Neuronal stem cell (in vitro differentiated cells): ENCODE measurements around the gene KDM4C.

Experiments
- DNase-seq: peaks from one replicate; pipeline ENCODE4 v3.0.0-alpha.2; 2013; ENCODE audit warnings: low spot score
- H2AFZ ChIP-seq: one replicate; pipeline ENCODE4 v1.6.1; 2013; ENCODE audit warnings: mild to moderate bottlenecking, low read length, inconsistent platforms
- H2AK5ac ChIP-seq: 2 replicates; pipeline ENCODE4 v1.6.1; 2013; ENCODE audit warnings: low read depth, mild to moderate bottlenecking, inconsistent platforms, low read length, moderate library complexity, mixed read lengths
- H2BK120ac ChIP-seq: 2 replicates; pipeline ENCODE4 v1.6.1; 2013; ENCODE audit warnings: low read depth, mild to moderate bottlenecking, inconsistent platforms, low read length, moderate library complexity, mixed read lengths
- H2BK12ac ChIP-seq: one replicate; pipeline ENCODE4 v1.6.1; 2013; ENCODE audit warnings: low read length, inconsistent platforms
- H2BK15ac ChIP-seq: 2 replicates; pipeline ENCODE4 v1.6.1; 2013; ENCODE audit warnings: mild to moderate bottlenecking, low read length, inconsistent platforms, mixed read lengths
- H2BK5ac ChIP-seq: one replicate; pipeline ENCODE4 v1.6.1; 2013; ENCODE audit warnings: inconsistent platforms, mild to moderate bottlenecking, low read length, moderate library complexity
- H3K14ac ChIP-seq: one replicate; pipeline ENCODE4 v1.6.1; 2013; ENCODE audit warnings: low read length, inconsistent platforms
- H3K18ac ChIP-seq: 2 replicates; pipeline ENCODE4 v1.6.1; 2013; ENCODE audit warnings: low read length, inconsistent platforms
- H3K23ac ChIP-seq: 2 replicates; pipeline ENCODE4 v1.6.1; 2013; ENCODE audit warnings: low read depth, mild to moderate bottlenecking, mixed read lengths, low read length, inconsistent platforms; ENCODE audit not compliant: poor library complexity
- H3K27ac ChIP-seq: replicated peaks from 3 replicates; pipeline ENCODE4 v1.5.1; 2013; ENCODE audit warnings: low read length, inconsistent platforms
- H3K27me3 ChIP-seq, 3 experiments: 2 replicates each; pipeline ENCODE4 v1.6.1; 2013; ENCODE audit warnings: low read length in 3 of 3, mild to moderate bottlenecking in 2 of 3, inconsistent platforms in 1 of 3, low read depth in 1 of 3, mixed read lengths in 1 of 3, moderate library complexity in 1 of 3; ENCODE audit not compliant: control insufficient read depth in 3 of 3, insufficient read depth in 3 of 3
- H3K36me3 ChIP-seq, 2 donors: replicated peaks in 1 of 2; 2 replicates each; pipeline ENCODE4 v1.6.1; 2013; ENCODE audit warnings: low read length in 2 of 2; ENCODE audit not compliant: control insufficient read depth in 2 of 2, insufficient read depth in 2 of 2
- H3K4ac ChIP-seq: 2 replicates; pipeline ENCODE4 v1.6.1; 2013; ENCODE audit warnings: inconsistent platforms, mild to moderate bottlenecking, low read length, moderate library complexity
- H3K4me1 ChIP-seq, 2 donors: 1 replicate in 1 of 2; 2 replicates in 1 of 2; pipeline ENCODE4 v1.6.1; 2013; ENCODE audit warnings: low read length in 2 of 2, low read depth in 1 of 2; ENCODE audit not compliant: control insufficient read depth in 2 of 2, insufficient read depth in 1 of 2
- H3K4me2 ChIP-seq: one replicate; pipeline ENCODE4 v1.6.1; 2013; ENCODE audit warnings: mild to moderate bottlenecking, low read length, inconsistent platforms; ENCODE audit not compliant: insufficient read depth, poor library complexity, severe bottlenecking
- H3K4me3 ChIP-seq, 2 donors: 2 replicates each; pipeline ENCODE4 v1.5.1; 2013; ENCODE audit warnings: low read length in 2 of 2, mild to moderate bottlenecking in 2 of 2, inconsistent platforms in 1 of 2, moderate library complexity in 1 of 2
- H3K79me1 ChIP-seq: one replicate; pipeline ENCODE4 v1.6.1; 2013; ENCODE audit warnings: low read depth, mild to moderate bottlenecking, inconsistent platforms, low read length, moderate library complexity
- H3K9ac ChIP-seq: one replicate; pipeline ENCODE4 v1.6.1; 2013; ENCODE audit warnings: mild to moderate bottlenecking, low read depth, low read length, inconsistent platforms; ENCODE audit not compliant: poor library complexity
- H3K9me3 ChIP-seq, 2 donors: replicated peaks in 1 of 2; 2 replicates each; pipeline versions ENCODE3 to v1.6.1; 2013; ENCODE audit warnings: low read length in 2 of 2, mild to moderate bottlenecking in 2 of 2, inconsistent platforms in 1 of 2, low read depth in 1 of 2, mixed read lengths in 1 of 2, moderate library complexity in 1 of 2; ENCODE audit not compliant: control insufficient read depth in 2 of 2, insufficient read depth in 1 of 2
- H4K8ac ChIP-seq: one replicate; pipeline ENCODE4 v1.6.1; 2013; ENCODE audit warnings: low read depth, mild to moderate bottlenecking, inconsistent platforms, low read length, moderate library complexity
- H4K91ac ChIP-seq: one replicate; pipeline ENCODE4 v1.6.1; 2013; ENCODE audit warnings: low read length, low read depth, mild to moderate bottlenecking, inconsistent platforms; ENCODE audit not compliant: poor library complexity
- WGBS, 2 donors: extraction: QIAGEN DNeasy Blood & Tissue Kit; methylation state at CpG; one replicate each; pipeline ENCODE4 v1.1.7; 2013; ENCODE audit warnings: missing lambda C conversion rate in 2 of 2, mixed read lengths in 1 of 2; ENCODE audit not compliant: insufficient read length in 2 of 2, insufficient replicate concordance in 1 of 2; ENCODE audit errors: extremely low coverage in 2 of 2; 5-methylcytosine and 5-hydroxymethylcytosine counted together

KDM4C gene

GRCh38 chr9:6930827-6931226 is 173.1 kb downstream of the KDM4C start:
- no peaks in the 10 kb centered on the region for H3K27me3 ChIP-seq
- H3K4ac ChIP-seq, result no peak overlapping the region
- H3K23ac ChIP-seq, result no peak overlapping the region
- no peak overlapping the region for H3K9ac ChIP-seq
- H3K18ac ChIP-seq, result no peak overlapping the region
- no peak overlapping the region for H2BK5ac ChIP-seq
- no peak overlapping the region for H2BK120ac ChIP-seq
- no peak overlapping the region for H4K91ac ChIP-seq
- no peak overlapping the region for H3K4me2 ChIP-seq
- H2BK12ac ChIP-seq, result no peak overlapping the region
- no peak overlapping the region for H2BK15ac ChIP-seq
- no peak overlapping the region for H3K4me3 ChIP-seq
- no peaks in the 10 kb centered on the region for H3K36me3 ChIP-seq
- H3K14ac ChIP-seq, result no peak overlapping the region
- no peak overlapping the region for H2AK5ac ChIP-seq
- H3K79me1 ChIP-seq, result no peaks in the 10 kb centered on the region
- no peak overlapping the region for H2AFZ ChIP-seq
- H3K27ac ChIP-seq, result no peak overlapping the region
- DNase-seq, result no peak
- peaks cover 0 to 4% of the 10 kb centered on the region in 2 donors for H3K4me1 ChIP-seq
- H4K8ac ChIP-seq, result no peak overlapping the region
- H3K9me3 ChIP-seq, result no peaks in the 10 kb centered on the region

DNA sequence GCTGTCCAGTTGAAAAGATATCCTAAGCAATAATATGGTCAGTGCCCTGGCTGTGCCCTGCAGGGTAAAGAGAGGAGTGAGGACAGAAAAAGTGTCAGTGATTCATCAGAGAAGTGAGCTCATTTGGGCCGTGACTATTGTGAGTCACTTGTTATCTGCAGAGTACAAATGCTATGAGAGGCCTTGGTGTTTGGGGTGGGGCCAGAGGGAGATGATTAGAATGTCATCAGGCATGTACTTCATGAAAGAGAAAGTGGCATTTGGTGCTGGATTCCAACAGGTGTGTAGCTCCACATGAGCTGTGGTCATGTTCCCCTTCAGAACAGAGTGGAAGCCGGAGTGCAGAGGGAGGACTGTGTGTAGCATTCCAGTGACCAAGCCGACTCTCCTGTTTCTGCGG is 174.1 kb downstream of the KDM4C start:
- Histone ChIP-seq H2BK5ac (no peak overlapping the region), H3K4ac (no peak overlapping the region), H4K8ac (no peak overlapping the region), H2BK15ac (no peak overlapping the region), H3K79me1 (no peaks in the 10 kb centered on the region), H4K91ac (no peak overlapping the region), H3K14ac (no peak overlapping the region), H3K4me3 (no peak overlapping the region), H3K9me3 (no peaks in the 10 kb centered on the region), H3K4me2 (no peak overlapping the region), H3K36me3 (no peaks in the 10 kb centered on the region), H3K9ac (no peak overlapping the region), H3K18ac (no peak overlapping the region), H2BK12ac (no peak overlapping the region), H3K4me1 (peaks cover 0 to 4% of the 10 kb centered on the region in 2 donors), H3K27me3 (no peaks in the 10 kb centered on the region), H2AFZ (no peak overlapping the region), H3K23ac (no peak overlapping the region), H3K27ac (no peak overlapping the region), H2BK120ac (no peak overlapping the region), H2AK5ac (no peak overlapping the region)
- DNase-seq, result no peak
- no CpG with 5 or more reads among the region's 4 CpGs for WGBS, 2 donors

DNA sequence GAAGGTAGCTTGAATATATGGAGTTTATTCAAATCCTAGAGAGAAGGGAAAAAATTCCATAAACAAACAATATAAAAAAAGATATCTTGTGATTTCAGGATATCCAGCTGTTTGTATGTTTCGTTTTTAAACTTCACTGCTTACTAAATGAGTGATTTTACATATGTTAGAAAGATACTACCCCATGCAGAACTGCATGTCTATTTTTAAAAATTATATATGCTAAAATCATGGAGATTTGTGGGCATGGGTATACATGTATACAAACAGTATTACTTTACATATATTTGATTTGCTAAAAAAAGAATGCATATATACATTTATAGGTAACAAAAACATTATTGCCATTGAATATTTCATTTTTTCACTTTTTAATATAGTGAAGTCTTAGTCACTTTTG is 178.3 kb downstream of the KDM4C start:
- Histone ChIP-seq H2BK12ac (no peak overlapping the region), H3K4me3 (no peak overlapping the region), H3K14ac (no peak overlapping the region), H3K27ac (no peak overlapping the region), H3K9me3 (peaks cover 1 to 2% of the 10 kb centered on the region in 2 donors), H3K27me3 (no peaks in the 10 kb centered on the region), H2BK5ac (no peak overlapping the region), H3K4me1 (peaks cover 0 to 2% of the 10 kb centered on the region in 2 donors), H2BK120ac (no peak overlapping the region), H3K4me2 (no peak overlapping the region), H3K36me3 (no peaks in the 10 kb centered on the region), H3K9ac (no peak overlapping the region), H4K8ac (no peak overlapping the region), H2BK15ac (no peak overlapping the region), H2AFZ (no peak overlapping the region), H3K4ac (no peak overlapping the region), H4K91ac (no peak overlapping the region), H3K18ac (no peak overlapping the region), H2AK5ac (no peak overlapping the region), H3K23ac (no peak overlapping the region), H3K79me1 (no peaks in the 10 kb centered on the region)
- WGBS, 2 donors, result no CpG with 5 or more reads among the region's 1 CpG
- no peak for DNase-seq

GRCh38 chr9:6937209-6937608 is 179.4 kb downstream of the KDM4C start:
- H3K36me3 ChIP-seq, result no peaks in the 10 kb centered on the region
- H4K8ac ChIP-seq, result no peak overlapping the region
- no peak overlapping the region for H2BK15ac ChIP-seq
- no peak overlapping the region for H2BK5ac ChIP-seq
- H3K4me3 ChIP-seq, result no peak overlapping the region
- no peak overlapping the region for H3K23ac ChIP-seq
- H3K27ac ChIP-seq, result no peak overlapping the region
- H2BK12ac ChIP-seq, result no peak overlapping the region
- peaks cover 1 to 2% of the 10 kb centered on the region in 2 donors for H3K9me3 ChIP-seq
- no peak overlapping the region for H3K4me2 ChIP-seq
- H3K79me1 ChIP-seq, result no peaks in the 10 kb centered on the region
- no peak overlapping the region for H2AFZ ChIP-seq
- no peak overlapping the region for H2AK5ac ChIP-seq
- H3K4ac ChIP-seq, result no peak overlapping the region
- no peak for DNase-seq
- H2BK120ac ChIP-seq, result no peak overlapping the region
- H3K4me1 ChIP-seq, result no peaks in the 10 kb centered on the region
- no peaks in the 10 kb centered on the region for H3K27me3 ChIP-seq
- no peak overlapping the region for H4K91ac ChIP-seq
- no peak overlapping the region for H3K9ac ChIP-seq
- H3K18ac ChIP-seq, result no peak overlapping the region
- H3K14ac ChIP-seq, result no peak overlapping the region
- no CpG with 5 or more reads among the region's 2 CpGs for WGBS, 2 donors
